Measurements from ENCODE around the gene CD9.

CD9 gene

DNA sequence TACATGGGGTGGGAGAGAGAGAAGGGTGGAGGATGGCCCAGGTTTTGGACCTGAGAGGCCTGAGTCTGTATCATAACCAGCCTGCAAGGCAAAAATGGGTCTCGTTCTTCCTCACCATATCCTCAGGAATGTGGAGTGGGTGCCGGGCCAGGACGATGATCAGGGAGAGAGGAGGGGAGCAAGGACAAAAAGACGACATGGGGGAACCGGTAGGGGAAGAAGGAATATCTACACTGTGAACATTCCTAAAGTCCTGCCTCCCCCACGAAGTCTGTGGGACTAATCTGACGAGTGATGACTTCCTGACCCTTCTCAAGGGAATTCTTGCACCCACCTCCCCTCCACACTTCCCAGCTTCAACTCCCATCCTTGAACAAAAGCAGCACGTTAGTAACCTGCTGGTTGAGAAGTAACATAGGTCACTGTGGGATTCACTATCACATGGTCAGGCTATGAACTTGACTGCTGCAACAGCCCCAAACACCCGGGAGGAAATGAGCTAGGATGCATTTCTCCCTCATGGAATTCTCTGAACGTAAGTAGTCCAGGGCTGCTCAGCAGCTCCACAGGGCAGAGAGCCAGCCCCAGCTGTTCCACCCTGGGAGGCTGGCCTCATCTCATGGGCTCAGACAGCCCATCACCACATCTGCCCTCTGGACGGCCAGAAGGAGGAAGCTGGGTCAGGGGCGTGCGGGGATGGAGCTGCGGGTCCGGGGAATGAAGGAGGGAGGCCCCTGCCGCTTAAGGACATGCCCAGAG is 38.9 kb upstream of the CD9 start:
- in situ Hi-C loops (cut with MboI; ENCODE audit: low sequenced_read_pairs, unreplicated experiment) = no loop called here
- no peak for DNase-seq (ENCODE audit: low spot score)
- TF ChIP-seq, protein P1, sequence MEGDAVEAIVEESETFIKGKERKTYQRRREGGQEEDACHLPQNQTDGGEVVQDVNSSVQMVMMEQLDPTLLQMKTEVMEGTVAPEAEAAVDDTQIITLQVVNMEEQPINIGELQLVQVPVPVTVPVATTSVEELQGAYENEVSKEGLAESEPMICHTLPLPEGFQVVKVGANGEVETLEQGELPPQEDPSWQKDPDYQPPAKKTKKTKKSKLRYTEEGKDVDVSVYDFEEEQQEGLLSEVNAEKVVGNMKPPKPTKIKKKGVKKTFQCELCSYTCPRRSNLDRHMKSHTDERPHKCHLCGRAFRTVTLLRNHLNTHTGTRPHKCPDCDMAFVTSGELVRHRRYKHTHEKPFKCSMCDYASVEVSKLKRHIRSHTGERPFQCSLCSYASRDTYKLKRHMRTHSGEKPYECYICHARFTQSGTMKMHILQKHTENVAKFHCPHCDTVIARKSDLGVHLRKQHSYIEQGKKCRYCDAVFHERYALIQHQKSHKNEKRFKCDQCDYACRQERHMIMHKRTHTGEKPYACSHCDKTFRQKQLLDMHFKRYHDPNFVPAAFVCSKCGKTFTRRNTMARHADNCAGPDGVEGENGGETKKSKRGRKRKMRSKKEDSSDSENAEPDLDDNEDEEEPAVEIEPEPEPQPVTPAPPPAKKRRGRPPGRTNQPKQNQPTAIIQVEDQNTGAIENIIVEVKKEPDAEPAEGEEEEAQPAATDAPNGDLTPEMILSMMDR (IDR thresholded peaks at IDR 0.05; ENCODE audit: borderline replicate concordance, control extremely low read depth, extremely low read depth, insufficient read depth, missing control alignments) = no peak

DNA sequence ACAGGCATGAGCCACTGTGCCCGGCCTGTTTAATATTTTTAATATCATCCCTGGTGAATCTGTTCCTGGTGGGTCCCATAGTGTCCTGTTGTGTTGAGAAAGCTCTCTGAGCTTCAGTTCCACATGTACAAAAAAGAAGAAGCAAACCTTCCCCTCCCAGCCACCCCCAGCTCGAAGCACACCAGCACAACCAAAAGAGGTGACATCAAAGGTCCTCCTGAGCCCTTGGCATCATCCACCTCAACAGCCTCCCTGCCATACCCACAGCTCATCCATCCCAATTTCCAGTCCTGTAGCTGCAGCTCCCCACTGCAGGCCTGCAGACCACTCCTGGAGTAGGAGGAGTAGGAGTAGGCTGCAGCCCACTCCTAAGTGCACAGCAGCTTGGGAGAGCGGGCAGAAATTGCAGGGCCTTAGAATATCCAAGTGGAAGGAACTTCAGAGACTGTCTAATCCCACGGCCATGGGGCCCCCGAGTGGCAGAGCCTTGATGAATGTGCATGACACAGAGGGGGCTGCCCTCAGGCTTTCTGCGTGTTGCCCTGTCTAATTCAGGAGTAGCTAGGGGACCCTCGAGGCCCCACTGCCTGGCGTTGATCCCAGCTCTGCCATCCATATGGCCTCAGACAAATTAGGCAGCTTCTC is 36.7 kb upstream of the CD9 start:
- TF ChIP-seq, protein P1 (IDR thresholded peaks at IDR 0.05; ENCODE audit: borderline replicate concordance, control extremely low read depth, extremely low read depth, insufficient read depth, missing control alignments) = no peak
- in situ Hi-C loops (cut with MboI; ENCODE audit: low sequenced_read_pairs, unreplicated experiment) = no loop called here
- no peak for DNase-seq (ENCODE audit: low spot score)

DNA sequence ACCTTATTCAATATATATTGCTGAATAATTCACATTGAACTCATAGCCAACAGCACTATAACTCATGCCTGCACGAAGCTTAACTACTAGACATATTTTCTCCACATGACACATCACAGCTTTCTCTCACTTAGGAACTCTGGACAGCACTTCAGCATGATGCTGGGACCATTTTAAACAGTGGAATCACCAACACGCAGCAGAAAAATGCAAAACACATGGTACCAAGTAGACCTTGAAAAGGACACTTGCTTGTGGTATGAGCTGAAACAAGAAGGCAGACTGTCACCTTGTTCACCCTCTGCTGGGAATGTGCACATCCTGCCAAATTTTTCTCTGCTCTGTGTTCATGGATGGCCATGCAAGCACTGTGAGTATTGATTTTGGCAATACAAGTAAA is 34.8 kb upstream of the CD9 start:
- no peak for DNase-seq (ENCODE audit: low spot score)
- in situ Hi-C loops (cut with MboI; ENCODE audit: low sequenced_read_pairs, unreplicated experiment) = no loop called here
- TF ChIP-seq, protein P1 (IDR thresholded peaks at IDR 0.05; ENCODE audit: borderline replicate concordance, control extremely low read depth, extremely low read depth, insufficient read depth, missing control alignments) = no peak

DNA sequence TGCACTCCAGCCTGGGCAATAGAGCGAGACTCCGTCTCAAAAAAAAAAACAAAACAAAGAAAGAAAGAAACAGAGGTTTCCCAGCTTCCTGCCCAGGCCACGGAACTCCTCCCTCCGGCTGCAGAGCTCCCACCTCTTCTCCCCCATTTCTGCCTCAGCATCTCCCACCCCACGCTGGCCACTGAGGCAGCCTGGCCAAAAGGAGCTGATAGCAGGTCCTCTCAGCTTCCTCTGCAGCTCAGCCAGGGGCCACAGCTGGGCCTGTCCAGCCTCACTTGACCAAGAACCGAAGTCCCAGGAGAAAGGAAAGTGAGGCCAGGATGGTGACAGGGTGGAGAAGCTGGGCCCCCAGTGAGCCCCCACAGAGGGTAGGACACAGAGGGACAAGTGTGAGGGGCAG is 33.4 kb upstream of the CD9 start:
- DNase-seq (ENCODE audit: low spot score) = no peak
- in situ Hi-C loops (cut with MboI; ENCODE audit: low sequenced_read_pairs, unreplicated experiment) = no loop called here
- TF ChIP-seq, protein P1 (IDR thresholded peaks at IDR 0.05; ENCODE audit: borderline replicate concordance, control extremely low read depth, extremely low read depth, insufficient read depth, missing control alignments) = no peak

DNA sequence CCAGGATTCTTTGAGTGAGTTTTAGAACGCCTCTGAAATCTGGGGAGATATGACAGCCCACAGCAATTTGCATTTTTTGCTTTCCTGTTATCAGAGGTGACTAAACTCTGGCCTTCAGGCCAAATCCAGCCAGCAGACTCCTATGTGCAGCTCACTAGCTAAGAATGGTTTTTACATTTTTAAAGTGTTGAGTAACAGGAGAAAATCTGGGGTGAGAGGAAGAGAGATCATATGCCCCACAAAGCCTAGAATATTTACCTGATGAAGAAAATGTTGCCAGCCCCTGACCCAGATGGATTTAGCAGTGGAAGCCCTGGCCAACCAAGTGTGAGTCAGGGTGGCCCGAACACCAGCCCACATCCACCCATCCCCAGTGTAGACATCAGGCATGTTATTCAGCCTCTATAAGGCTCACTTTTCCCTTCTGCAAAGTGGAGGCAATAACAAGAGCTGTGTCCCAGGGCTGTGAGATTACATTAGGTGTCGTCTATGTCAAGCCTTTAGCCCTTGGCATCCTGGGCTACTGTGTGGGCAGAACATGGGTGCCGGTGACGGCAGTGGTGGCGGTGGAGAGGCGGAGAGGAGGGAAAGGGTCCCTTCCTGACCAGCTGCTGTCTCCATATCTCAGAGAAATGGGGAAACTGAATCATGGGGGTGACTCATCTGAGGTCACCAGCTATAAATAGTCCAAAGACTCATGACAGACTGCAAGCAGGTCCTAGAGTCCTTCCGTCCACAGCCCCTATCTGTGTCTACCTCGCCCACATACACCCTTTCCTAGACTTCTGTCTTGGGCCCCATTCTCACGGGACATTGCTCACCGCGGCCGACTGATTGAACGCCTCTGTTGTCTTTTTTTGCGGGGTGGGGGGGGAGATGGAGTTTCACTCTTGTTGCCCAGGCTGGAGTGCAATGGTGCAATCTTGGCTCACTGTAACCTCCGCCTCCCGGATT is 32.6 kb upstream of the CD9 start:
- TF ChIP-seq, protein P1 (IDR thresholded peaks at IDR 0.05; ENCODE audit: borderline replicate concordance, control extremely low read depth, extremely low read depth, insufficient read depth, missing control alignments) = no peak
- in situ Hi-C loops (cut with MboI; ENCODE audit: low sequenced_read_pairs, unreplicated experiment) = no loop called here
- peak; percentile 85 for DNase-seq (ENCODE audit: low spot score)

DNA sequence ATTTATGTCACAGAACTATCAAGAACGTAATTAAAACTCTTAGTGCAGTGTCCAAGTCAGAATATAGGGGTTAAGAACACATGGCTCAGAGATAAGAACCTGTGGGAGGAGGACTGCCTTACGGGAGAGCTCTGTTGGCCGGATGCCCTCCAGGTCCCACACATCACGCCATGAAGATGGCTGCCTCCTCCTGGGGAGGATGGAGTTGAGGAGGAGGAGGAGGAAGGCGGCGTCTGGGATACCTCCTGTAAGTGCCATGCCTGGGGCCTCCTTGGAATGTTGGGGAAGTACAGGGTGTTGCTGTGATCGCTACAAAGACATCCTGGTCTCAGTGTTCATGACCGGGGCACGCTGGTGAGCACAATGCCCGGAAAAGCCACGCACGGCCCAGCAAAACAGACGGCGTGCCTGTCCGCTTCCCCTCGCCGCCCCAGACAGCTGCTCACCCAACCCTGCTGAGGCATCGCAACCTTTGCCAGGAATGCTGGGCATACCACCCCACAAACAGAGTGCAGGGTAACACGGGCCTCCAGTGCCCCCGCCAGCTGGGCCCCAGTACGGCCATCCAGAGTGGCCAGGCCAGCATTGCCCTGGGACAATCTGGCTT is 28.7 kb upstream of the CD9 start:
- no peak for DNase-seq (ENCODE audit: low spot score)
- in situ Hi-C loops (cut with MboI; ENCODE audit: low sequenced_read_pairs, unreplicated experiment) = no loop called here
- TF ChIP-seq, protein P1 (IDR thresholded peaks at IDR 0.05; ENCODE audit: borderline replicate concordance, control extremely low read depth, extremely low read depth, insufficient read depth, missing control alignments) = no peak
